HCT116 (cell line): ENCODE data around the gene ITM2B. TPM values are rescaled to one million over a fixed set of nuclear protein-coding genes. Genes with fewer than 3 reads are reported as not detected.
"Not testable (repeated sequence)": the region's sequence is repeated elsewhere in the genome, so short reads cannot be mapped to it uniquely, and the experiment has no call there.

Experiments used
- ATAC-seq: fragments of 200-7000 bp; cut with Tn5 transposase; 2 replicates; pipeline ENCODE4 v1.9.1; 2020; ENCODE audit warnings: mild to moderate bottlenecking, moderate library complexity
- BruUV-seq: library from RNA; stranded (reverse); fragments of 400-500 nt; replicated peaks from 2 replicates; lab custom pipeline; 2021; lab: Mats Ljungman, UMichigan
- CTCF ChIA-PET: fragments of 300-600 bp; sonication (Branson Sonifier 250); formaldehyde crosslinking; loops from one replicate; lab custom pipeline; 2021; ENCODE audit warnings: antibody characterized with exemption; lab: Charles Lee
- POLR2A ChIA-PET: fragments of 300-600, 350-600 bp; sonication (Branson Sonifier 250); formaldehyde crosslinking; loops from one replicate; lab custom pipeline; 2021; ENCODE audit warnings: antibody characterized with exemption; lab: Charles Lee
- RAD21 ChIA-PET, 2 experiments: fragments of 300-600 bp; sonication (Branson Sonifier 250); formaldehyde crosslinking; loops; one replicate each; lab custom pipeline; 2023; ENCODE audit warnings: low total read pairs in 2 of 2; ENCODE audit not compliant: uncharacterized antibody in 2 of 2, unreplicated experiment in 2 of 2, low non-redundant PET in 1 of 2; lab: Charles Lee
- DNase-seq: peaks from one replicate; pipeline ENCODE4 v3.0.0-alpha.2; 2010; ENCODE audit warnings: low read depth, low spot score
- H2AFZ ChIP-seq: fragments of 200-600 bp; shearing (Covaris generic), sonication (generic); 2 replicates; pipeline ENCODE4 v1.6.1; 2017; ENCODE audit warnings: low read depth, mixed run types, mixed read lengths, antibody characterized with exemption, low read length; ENCODE audit not compliant: poor library complexity, severe bottlenecking
- H3K27ac ChIP-seq: 2 replicates; pipeline ENCODE4 v1.5.1; 2012; ENCODE audit warnings: low read depth, low read length
- H3K27me3 ChIP-seq: fragments of 200-600 bp; sonication (generic); 2 replicates; pipeline ENCODE4 v1.6.1; 2016; ENCODE audit warnings: mixed run types, low read length, mixed read lengths; ENCODE audit not compliant: insufficient read depth
- H3K36me3 ChIP-seq, 2 experiments: fragments of 200-500 bp in 1 of 2; fragments of 200-600 bp in 1 of 2; sonication (Bioruptor generic) in 1 of 2; sonication (generic) in 1 of 2; 2 replicates each; pipeline versions ENCODE4 v1.5.1 to v1.6.1; 2014 to 2016; ENCODE audit warnings: low read length in 2 of 2, inconsistent platforms in 1 of 2, mixed read lengths in 1 of 2, mixed run types in 1 of 2; ENCODE audit not compliant: insufficient read depth in 2 of 2, control insufficient read depth in 1 of 2
- H3K4me1 ChIP-seq, 2 experiments: fragments of 200-600 bp in 1 of 2; sonication (generic) in 1 of 2; 2 replicates each; pipeline versions ENCODE4 v1.5.1 to v1.6.1; 2012 to 2017; ENCODE audit warnings: low read length in 2 of 2, inconsistent platforms in 1 of 2, mild to moderate bottlenecking in 1 of 2, mixed read lengths in 1 of 2, mixed run types in 1 of 2, moderate library complexity in 1 of 2; ENCODE audit not compliant: insufficient read depth in 2 of 2, control insufficient read depth in 1 of 2
- H3K4me2 ChIP-seq: fragments of 200-600 bp; sonication (generic); 2 replicates; pipeline ENCODE4 v1.6.1; 2017; ENCODE audit warnings: mixed run types, low read length, mixed read lengths
- H3K4me3 ChIP-seq, 2 experiments: fragments of 200-600 bp in 1 of 2; sonication (generic) in 1 of 2; replicated peaks in 1 of 2; 2 replicates each; pipeline ENCODE4 v1.5.1; 2011 to 2016; ENCODE audit warnings: low read length in 2 of 2, control low read depth in 1 of 2, low read depth in 1 of 2, mild to moderate bottlenecking in 1 of 2, mixed read lengths in 1 of 2, mixed run types in 1 of 2
- H3K79me2 ChIP-seq: fragments of 200-600 bp; sonication (generic); 2 replicates; pipeline ENCODE4 v1.6.1; 2017; ENCODE audit warnings: mild to moderate bottlenecking, mixed run types, low read length, moderate library complexity, mixed read lengths; ENCODE audit not compliant: insufficient read depth
- H3K9ac ChIP-seq: fragments of 200-600 bp; sonication (generic); 2 replicates; pipeline ENCODE4 v1.6.1; 2016; ENCODE audit warnings: low read length, mixed read lengths
- H3K9me2 ChIP-seq: fragments of 200-600 bp; sonication (generic), shearing (Covaris generic); 2 replicates; pipeline ENCODE4 v1.6.1; 2017; ENCODE audit warnings: mixed run types, mild to moderate bottlenecking, moderate library complexity; ENCODE audit not compliant: insufficient read depth
- H3K9me3 ChIP-seq, 2 experiments: fragments of 200-500 bp in 1 of 2; fragments of 200-600 bp in 1 of 2; sonication (Bioruptor generic) in 1 of 2; sonication (generic) in 1 of 2; 2 replicates each; pipeline ENCODE4 v1.6.1; 2014 to 2017; ENCODE audit warnings: low read length in 2 of 2, mixed read lengths in 2 of 2, inconsistent platforms in 1 of 2, low read depth in 1 of 2, mild to moderate bottlenecking in 1 of 2, mixed run types in 1 of 2, moderate library complexity in 1 of 2; ENCODE audit not compliant: control insufficient read depth in 1 of 2, insufficient read depth in 1 of 2
- H4K20me1 ChIP-seq: fragments of 200-600 bp; sonication (generic), shearing (Covaris generic); 2 replicates; pipeline ENCODE4 v1.6.1; 2017; ENCODE audit warnings: mixed run types, mild to moderate bottlenecking, moderate library complexity; ENCODE audit not compliant: insufficient read depth
- CTCF ChIP-seq, 3 experiments: fragments of 200-600 bp in 1 of 3; sonication (generic) in 1 of 3; IDR thresholded peaks in 2 of 3; conservative IDR thresholded peaks in 1 of 3; 2 replicates each; pipeline ENCODE4 v1.5.1; 2012 to 2017; ENCODE audit warnings: low read depth in 2 of 3, low read length in 2 of 3, antibody characterized with exemption in 1 of 3, borderline replicate concordance in 1 of 3, control low read depth in 1 of 3, mild to moderate bottlenecking in 1 of 3, mixed read lengths in 1 of 3, mixed run types in 1 of 3, moderate library complexity in 1 of 3; ENCODE audit not compliant: insufficient read depth in 1 of 3
- EZH2 ChIP-seq: fragments of 200-600 bp; sonication (generic); IDR thresholded peaks from 2 replicates; pipeline ENCODE4 v1.6.1; 2017; ENCODE audit warnings: antibody characterized with exemption, mixed run types
- SRF ChIP-seq: IDR thresholded peaks from 2 replicates; pipeline ENCODE4 v1.6.1; 2012; ENCODE audit warnings: low read depth
- ZFX ChIP-seq: fragments of 450-650 bp; IDR thresholded peaks from 2 replicates; pipeline ENCODE4 v1.6.1; 2017
- intact Hi-C: fragments of 100-400 bp; cut with micrococcal nuclease; formaldehyde crosslinking; loops from 2 replicates; pipeline ENCODE4 v1.10.0; 2022
- total RNA-seq: library from RNA; stranded (reverse); gene quantifications from one replicate; pipeline ENCODE4 v1.2.1, GENCODE V29; 2021; ENCODE audit not compliant: unreplicated experiment

The ITM2B gene
- total RNA-seq, 1 experiment from 2014 or later: 124 TPM

DNA sequence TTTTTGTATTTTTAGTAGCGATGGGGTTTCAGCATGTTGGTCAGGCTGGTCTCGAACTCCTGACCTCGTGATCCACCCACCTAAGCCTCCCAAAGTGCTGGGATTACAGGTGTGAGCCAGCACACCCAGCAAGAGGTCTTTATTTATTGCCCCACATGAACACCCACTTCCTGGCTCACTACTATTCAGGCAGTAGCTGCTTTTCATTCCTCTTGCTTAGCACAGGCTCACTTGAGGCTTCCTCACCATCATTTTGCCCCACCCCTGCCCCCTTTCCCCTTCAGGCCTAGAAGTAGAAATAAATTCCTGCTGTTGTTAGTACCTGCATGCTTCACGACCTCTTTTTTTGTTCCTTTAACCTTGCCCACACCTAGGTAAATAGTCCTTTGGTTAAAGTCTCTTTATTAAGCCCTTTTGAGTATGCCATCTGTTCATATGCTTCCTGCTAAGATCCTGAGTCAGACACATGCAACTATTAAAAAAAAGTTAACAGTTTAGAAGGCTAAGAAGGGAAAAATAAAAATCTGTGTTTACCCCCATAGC is 33.5 kb upstream of the ITM2B start:
- CTCF ChIA-PET: no interaction called here
- no peaks in the 10 kb centered on the region for H3K4me1 ChIP-seq
- no peaks in the 10 kb centered on the region for H3K27me3 ChIP-seq
- TF ChIP-seq ZFX: no peak
- TF ChIP-seq EZH2: no peak
- TF ChIP-seq, all 23 proteins: peak for 0
- Histone ChIP-seq H3K27ac (no peak overlapping the region), H3K9ac (no peak overlapping the region), H3K4me2 (no peak overlapping the region), H3K4me3 (no peak overlapping the region), H3K36me3 (no peaks in the 10 kb centered on the region), H3K9me2 (no peaks in the 10 kb centered on the region), H2AFZ (no peak overlapping the region), H3K79me2 (no peaks in the 10 kb centered on the region), H4K20me1 (no peaks in the 10 kb centered on the region), H3K9me3 (no peaks in the 10 kb centered on the region)
- RAD21 ChIA-PET: no interaction called here
- BruUV-seq: no TSS peak
- POLR2A ChIA-PET: no interaction called here
- no peak for DNase-seq
- ATAC-seq: no peak
- intact Hi-C loops: no loop called here

DNA sequence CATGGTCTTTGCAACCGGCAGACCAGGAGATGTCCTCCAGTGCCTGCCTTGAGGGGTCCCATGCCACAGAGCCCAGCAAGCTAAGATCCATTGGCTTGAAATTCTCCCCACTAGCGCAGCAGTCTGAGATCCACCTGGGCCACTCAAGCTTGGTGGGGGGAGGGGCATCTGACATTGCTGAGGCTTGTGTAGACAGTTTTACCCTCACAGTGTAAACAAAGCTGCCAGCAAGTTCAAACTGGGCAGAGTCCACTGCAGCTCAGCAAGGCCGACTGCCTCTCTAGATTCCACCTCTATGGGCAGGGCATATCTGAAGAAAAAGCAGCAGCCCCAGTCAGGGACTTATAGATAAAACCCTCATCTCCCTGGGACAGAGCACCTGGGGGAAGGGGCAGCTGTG is 32.0 kb upstream of the ITM2B start:
- ChIA-PET POLR2A (no interaction called here), RAD21 (no interaction called here), CTCF (no interaction called here)
- Histone ChIP-seq H3K9ac (no peak overlapping the region), H2AFZ (no peak overlapping the region), H3K4me3 (no peak overlapping the region), H3K4me2 (no peak overlapping the region), H3K27ac (no peak overlapping the region), H3K79me2 (no peaks in the 10 kb centered on the region), H4K20me1 (no peaks in the 10 kb centered on the region), H3K9me2 (no peaks in the 10 kb centered on the region), H3K36me3 (no peaks in the 10 kb centered on the region), H3K4me1 (no peaks in the 10 kb centered on the region), H3K9me3 (no peaks in the 10 kb centered on the region), H3K27me3 (no peaks in the 10 kb centered on the region)
- intact Hi-C loops: no loop called here
- no peak for DNase-seq
- TF ChIP-seq CTCF (IDR thresholded peaks at IDR 0.05 in 2 of 3, conservative IDR thresholded peaks at IDR 0.05 in 1 of 3; ENCODE audit: borderline replicate concordance in 1 of 3, insufficient read depth in 1 of 3, low read depth in 2 of 3, low read length in 2 of 3): no peak
- TF ChIP-seq SRF: no peak
- ATAC-seq: no peak
- no TSS peak for BruUV-seq

- H3K79me2 ChIP-seq, H3K27me3 ChIP-seq, ATAC-seq, BruUV-seq, H2AFZ ChIP-seq, H3K4me1 ChIP-seq, H3K9ac ChIP-seq, DNase-seq, POLR2A ChIA-PET, intact Hi-C loops, CTCF ChIA-PET, H3K36me3 ChIP-seq, RAD21 ChIA-PET, H3K4me3 ChIP-seq, H4K20me1 ChIP-seq, H3K9me2 ChIP-seq, H3K4me2 ChIP-seq, H3K27ac ChIP-seq, H3K9me3 ChIP-seq: not testable (repeated sequence)
Observed at GRCh38 chr13:48207207-48207606, 25.8 kb upstream of the ITM2B start.
